CD4-positive, alpha-beta T cell treated with Interleukin-15 for 1 hour (primary cell): ENCODE results near the gene OR8D2.
"Not testable (repeated sequence)": the region's sequence is repeated elsewhere in the genome, so short reads cannot be mapped to it uniquely, and the experiment has no call there.

Experiments used
- DNase-seq: peaks from one replicate; pipeline ENCODE4 v3.0.0-alpha.2; 2020

OR8D2 gene

DNA sequence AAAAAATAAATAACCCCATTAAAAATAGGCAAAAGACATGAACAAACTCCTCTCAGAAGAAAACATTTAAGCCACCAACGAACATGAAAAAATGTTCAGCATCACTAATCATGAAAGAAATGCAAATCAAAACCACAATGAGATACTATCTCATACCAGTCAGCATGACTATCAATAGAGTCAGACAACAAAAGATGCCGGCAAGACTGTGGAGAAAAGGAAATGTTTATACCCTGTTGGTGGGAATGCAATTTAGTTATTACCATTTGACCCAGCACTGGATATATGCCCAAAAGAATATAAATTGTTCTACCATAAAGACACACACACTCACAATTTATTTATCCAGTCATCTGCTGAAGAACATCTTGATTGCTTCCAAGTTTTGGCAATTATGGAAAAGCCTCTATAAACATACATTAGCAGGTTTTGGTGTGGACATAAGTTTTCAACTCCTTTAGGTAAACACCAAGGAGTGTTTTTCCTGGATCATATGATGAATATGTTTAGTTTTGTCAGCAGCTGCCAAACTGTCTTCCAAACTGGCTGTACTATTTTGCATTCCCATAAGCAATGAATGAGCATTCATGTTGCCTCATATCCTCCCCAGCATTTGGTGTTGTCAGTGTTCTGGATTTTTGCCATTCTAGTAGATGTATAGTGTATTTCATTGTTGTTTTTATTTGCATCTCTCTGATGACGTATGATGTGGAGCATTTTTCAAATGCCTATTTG lies 34.2 kb downstream of the OR8D2 start:
- no peak for DNase-seq

DNA sequence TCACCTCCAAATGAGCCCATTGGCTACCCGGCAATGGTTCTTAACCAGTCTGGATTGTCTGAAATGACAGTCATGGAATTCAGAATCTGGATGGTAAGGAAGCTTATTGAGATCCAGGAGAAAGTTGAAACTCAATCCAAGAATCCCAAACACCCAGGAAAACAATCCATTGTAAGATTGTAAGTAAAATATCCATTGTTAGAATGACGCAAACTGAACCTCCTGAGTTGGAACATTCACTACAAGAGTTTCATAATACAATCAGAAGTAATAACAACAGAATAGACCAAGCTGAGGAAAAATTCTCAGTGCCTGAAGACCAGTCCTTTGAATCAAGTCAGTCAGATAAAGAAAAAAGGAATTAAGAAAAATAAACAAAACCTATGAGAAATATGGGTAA lies 41.7 kb downstream of the OR8D2 start:
- no peak for DNase-seq

DNA sequence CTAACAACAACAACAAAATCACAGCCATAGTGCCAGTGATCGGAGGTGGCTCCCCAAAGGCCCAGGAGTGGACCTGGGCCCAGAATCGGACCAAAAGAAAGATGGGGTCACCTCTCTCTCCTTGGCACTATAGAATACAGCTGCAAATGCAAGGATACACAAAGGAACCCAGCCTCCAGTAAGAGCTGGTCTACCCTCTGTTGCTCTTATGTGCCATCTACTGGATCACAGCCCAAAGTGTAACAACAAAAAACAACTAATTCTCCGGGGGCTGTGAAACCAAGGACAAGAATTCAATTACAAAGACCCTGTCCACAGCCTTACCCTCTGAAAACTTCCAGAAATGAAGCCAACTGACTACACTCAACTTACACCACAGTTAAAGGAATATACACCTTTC lies 42.2 kb downstream of the OR8D2 start:
- no peak for DNase-seq

DNA sequence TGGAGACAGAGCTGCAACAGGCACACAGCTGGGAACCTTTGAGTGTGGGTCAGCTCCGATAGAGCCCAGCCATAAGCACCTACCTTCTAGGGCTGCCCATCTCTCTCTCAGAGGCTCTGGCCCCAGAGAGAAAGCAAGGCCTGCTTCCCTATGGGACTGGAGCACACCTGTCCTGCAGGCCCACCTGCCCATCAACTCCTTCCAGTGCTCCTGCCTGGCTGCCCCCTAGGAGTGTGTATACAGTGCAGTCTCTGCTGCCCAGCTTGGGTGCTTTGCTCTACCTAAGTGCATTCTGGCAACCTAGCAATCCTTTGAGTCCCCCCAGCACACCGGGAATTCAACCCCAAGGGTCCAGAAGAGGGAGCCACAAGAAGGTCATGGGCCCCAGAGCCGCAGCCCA lies 42.8 kb downstream of the OR8D2 start:
- no peak for DNase-seq

DNA sequence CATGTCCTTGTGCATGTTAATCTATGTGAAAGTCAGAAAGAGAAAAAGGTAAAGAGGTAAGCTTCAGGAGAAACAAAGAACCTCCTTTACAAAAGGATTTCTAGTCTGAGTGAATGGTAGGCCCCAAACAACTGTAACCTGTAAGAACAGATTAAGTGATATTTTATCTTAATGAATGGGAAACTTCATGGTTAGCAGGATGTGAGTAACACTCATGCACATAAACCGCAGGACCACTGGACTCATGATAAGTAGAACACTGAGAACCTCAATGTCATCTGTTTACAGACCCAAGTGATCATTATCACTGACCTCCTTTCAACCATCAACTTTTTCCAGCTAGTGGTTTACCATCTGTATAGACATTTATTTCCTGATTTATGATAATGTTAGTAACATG lies 43.9 kb downstream of the OR8D2 start:
- DNase-seq = no peak

DNA sequence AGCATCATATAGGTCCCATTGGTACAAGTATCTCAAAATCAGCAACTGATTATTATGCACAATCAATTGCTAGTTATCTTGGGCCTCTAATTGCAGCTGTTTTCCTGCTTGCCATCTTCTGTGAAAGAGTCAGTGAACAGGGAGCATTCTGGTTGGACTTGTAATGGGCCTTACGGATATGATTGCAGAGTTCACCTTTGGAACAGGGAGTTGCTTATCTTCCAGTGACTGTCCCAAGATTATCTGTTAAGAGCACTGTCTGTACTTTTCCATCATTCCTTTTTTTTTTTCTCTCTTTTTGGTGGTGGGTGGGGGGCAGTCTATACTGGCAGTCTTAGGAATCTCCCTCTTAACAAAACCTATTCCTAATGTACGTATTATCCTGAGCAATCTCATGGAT lies 46.0 kb downstream of the OR8D2 start:
- DNase-seq = no peak

DNA sequence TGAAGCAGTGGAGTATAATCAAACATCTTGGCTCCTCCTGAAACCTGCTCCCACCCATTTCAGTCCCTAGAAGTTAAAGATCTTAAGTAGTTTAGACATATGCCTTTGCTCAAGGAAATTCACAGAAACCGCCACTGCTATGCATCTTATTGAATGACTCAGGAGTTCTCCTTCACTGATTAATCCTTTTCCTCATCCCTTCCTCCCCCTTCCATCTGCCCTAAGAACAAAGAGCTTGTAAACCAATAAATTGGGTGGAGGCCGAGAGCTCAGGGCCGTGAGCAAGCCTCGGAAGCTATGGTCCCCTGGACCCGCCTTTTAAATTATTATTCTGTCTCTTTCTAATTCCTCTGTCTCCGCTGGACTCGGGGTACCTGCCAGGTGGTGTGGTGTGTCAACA lies 49.1 kb downstream of the OR8D2 start:
- not testable (repeated sequence) for DNase-seq
